ENCODE results near the gene EPS8L2. TPM values are rescaled to one million over a fixed set of nuclear protein-coding genes. Genes with fewer than 3 reads are reported as not detected.

EPS8L2 gene
- total and polyA plus RNA-seq, 10 donors, result 4.2 to 14.7 (median 7.3) TPM

- Histone ChIP-seq H3K4me3 (peak overlapping the region in 4 of 8 donors; percentile 79 to 85 (median 82)), H3K27ac (peak overlapping the region in 7 of 8 donors; percentile 97 to 100 (median 99))
- no peak for DNase-seq
Measured at GRCh38 chr11:696955-697491, 9.0 kb upstream of the EPS8L2 start.

GRCh38 chr11:697811-698311, 8.2 kb upstream of the EPS8L2 start:
- intact Hi-C loops (cut with DNase I; ENCODE audit: low total_unique reads), result no loop called here
- no peak for DNase-seq
- TF ChIP-seq POLR2AphosphoS5 (IDR thresholded peaks at IDR 0.05) (no peak), POLR2A (IDR thresholded peaks at IDR 0.05) (no peak), CTCF (IDR thresholded peaks at IDR 0.05 in 8 of 11, conservative IDR thresholded peaks at IDR 0.05 in 3 of 11) (no peak)
- H3K27ac ChIP-seq, result peak overlapping the region in 7 of 8 donors; percentile 97 to 100 (median 99)
- WGBS, 5 donors, result 75 to 82% (median 81%) methylated on average over 11 of the region's 11 CpGs
- H3K4me1 ChIP-seq, result peaks cover 28 to 63% (median 47%) of the 10 kb centered on the region in 6 donors
- peaks cover 0 to 49% (median 10%) of the 10 kb centered on the region in 6 donors for H3K36me3 ChIP-seq
- peak overlapping the region in 1 of 8 donors; percentile 25 for H3K4me3 ChIP-seq
- no peaks in the 10 kb centered on the region for H3K9me3 ChIP-seq
- H3K27me3 ChIP-seq (replicated peaks in 1 of 7), result no peaks in the 10 kb centered on the region

More at GRCh38 chr11:696955-697491, 9.0 kb upstream of the EPS8L2 start:
- H3K9me3 ChIP-seq, result no peaks in the 10 kb centered on the region
- WGBS, 5 donors, result 48 to 74% (median 64%) methylated on average over 11 of the region's 11 CpGs
- H3K27me3 ChIP-seq (replicated peaks in 1 of 7), result no peaks in the 10 kb centered on the region
- intact Hi-C loops (cut with DNase I; ENCODE audit: low total_unique reads), result no loop called here
- H3K4me1 ChIP-seq, result peaks cover 26 to 63% (median 43%) of the 10 kb centered on the region in 6 donors
- TF ChIP-seq CTCF (IDR thresholded peaks at IDR 0.05 in 8 of 11, conservative IDR thresholded peaks at IDR 0.05 in 3 of 11) (no peak), POLR2AphosphoS5 (IDR thresholded peaks at IDR 0.05) (peak in 2 of 3 donors; percentile 66 to 69)
- peaks cover 0 to 40% (median 10%) of the 10 kb centered on the region in 6 donors for H3K36me3 ChIP-seq

GRCh38 chr11:698493-699115, 7.4 kb upstream of the EPS8L2 start:
- H3K36me3 ChIP-seq, result peaks cover 0 to 56% (median 10%) of the 10 kb centered on the region in 6 donors
- no peaks in the 10 kb centered on the region for H3K9me3 ChIP-seq
- no peak for DNase-seq
- H3K27me3 ChIP-seq (replicated peaks in 1 of 7), result no peaks in the 10 kb centered on the region
- intact Hi-C loops (cut with DNase I; ENCODE audit: low total_unique reads), result no loop called here
- TF ChIP-seq POLR2A (IDR thresholded peaks at IDR 0.05), result no peak
- no peak for TF ChIP-seq CTCF (IDR thresholded peaks at IDR 0.05 in 8 of 11, conservative IDR thresholded peaks at IDR 0.05 in 3 of 11)
- no peak for TF ChIP-seq POLR2AphosphoS5 (IDR thresholded peaks at IDR 0.05)
- peak overlapping the region in 3 of 8 donors; percentile 97 to 100 (median 99) for H3K27ac ChIP-seq
- peaks cover 25 to 63% (median 47%) of the 10 kb centered on the region in 6 donors for H3K4me1 ChIP-seq
- no peak overlapping the region for H3K4me3 ChIP-seq
- WGBS, 5 donors, result 85 to 88% (median 86%) methylated on average over 17 of the region's 17 CpGs

GRCh38 chr11:699116-699508, 6.9 kb upstream of the EPS8L2 start:
- H3K36me3 ChIP-seq, result peaks cover 0 to 58% (median 10%) of the 10 kb centered on the region in 6 donors
- no peak overlapping the region for H3K4me3 ChIP-seq
- H3K27ac ChIP-seq, result no peak overlapping the region
- no peak for DNase-seq
- H3K4me1 ChIP-seq, result peaks cover 21 to 63% (median 42%) of the 10 kb centered on the region in 6 donors
- intact Hi-C loops (cut with DNase I; ENCODE audit: low total_unique reads), result no loop called here
- TF ChIP-seq POLR2AphosphoS5 (IDR thresholded peaks at IDR 0.05), result no peak
- TF ChIP-seq CTCF (IDR thresholded peaks at IDR 0.05 in 8 of 11, conservative IDR thresholded peaks at IDR 0.05 in 3 of 11), result no peak
- no peak for TF ChIP-seq POLR2A (IDR thresholded peaks at IDR 0.05)
- no peaks in the 10 kb centered on the region for H3K9me3 ChIP-seq
- WGBS, 5 donors, result 89 to 97% (median 93%) methylated on average over 7 of the region's 7 CpGs
- no peaks in the 10 kb centered on the region for H3K27me3 ChIP-seq (replicated peaks in 1 of 7)

All from spleen (tissue), 11 donors.